IMR-90 (cell line): ENCODE data around the gene MFAP3. TPM values are rescaled to one million over a fixed set of nuclear protein-coding genes. Genes with fewer than 3 reads are reported as not detected.
"Not testable (repeated sequence)": the region's sequence is repeated elsewhere in the genome, so short reads cannot be mapped to it uniquely, and the experiment has no call there.

Experiments used
- ATAC-seq: fragments of 200-7000 bp; cut with Tn5 transposase; 2 replicates; pipeline ENCODE4 v1.9.1; 2020; ENCODE audit warnings: low read depth, mild to moderate bottlenecking, moderate library complexity
- BruUV-seq: library from RNA; stranded (reverse); fragments of 400-500 nt; replicated peaks from 2 replicates; lab custom pipeline; 2021; lab: Mats Ljungman, UMichigan
- CTCF ChIA-PET: fragments of 300-600 bp; formaldehyde crosslinking; extraction: SDS; loops from one replicate; lab custom pipeline; 2021; ENCODE audit warnings: antibody characterized with exemption; lab: Yijun Ruan, JAX
- POLR2A ChIA-PET: fragments of 300-600 bp; sonication (Branson Sonifier 250); formaldehyde crosslinking; loops from one replicate; lab custom pipeline; 2022; ENCODE audit warnings: antibody characterized with exemption; ENCODE audit not compliant: unreplicated experiment; lab: Charles Lee
- DNase-seq: peaks from one replicate; pipeline ENCODE4 v3.0.0; 2013
- H2AFZ ChIP-seq: replicated peaks from 2 replicates; pipeline ENCODE3; 2013; ENCODE audit warnings: low read length, mild to moderate bottlenecking; ENCODE audit not compliant: poor library complexity
- H2AK5ac ChIP-seq: 2 replicates; pipeline ENCODE4 v1.6.1; 2013; ENCODE audit warnings: low read depth, low read length, inconsistent platforms
- H2AK9ac ChIP-seq: replicated peaks from 2 replicates; pipeline ENCODE3; 2013; ENCODE audit warnings: mild to moderate bottlenecking, low read depth, low read length, moderate library complexity; ENCODE audit not compliant: poor library complexity
- H2BK120ac ChIP-seq: 2 replicates; pipeline ENCODE4 v1.6.1; 2013; ENCODE audit warnings: low read depth, low read length, inconsistent platforms
- H2BK15ac ChIP-seq: 3 replicates; pipeline ENCODE4 v1.6.1; 2013; ENCODE audit warnings: low read depth, low read length, inconsistent platforms
- H2BK20ac ChIP-seq: 2 replicates; pipeline ENCODE4 v1.6.1; 2013; ENCODE audit warnings: low read depth, mild to moderate bottlenecking, inconsistent platforms, low read length, moderate library complexity
- H2BK5ac ChIP-seq: 2 replicates; pipeline ENCODE4 v1.6.1; 2013; ENCODE audit warnings: mild to moderate bottlenecking, low read depth, low read length, inconsistent platforms; ENCODE audit not compliant: poor library complexity, severe bottlenecking
- H3K14ac ChIP-seq: replicated peaks from 2 replicates; pipeline ENCODE4 v1.6.1; 2013; ENCODE audit warnings: low read depth, low read length, inconsistent platforms
- H3K18ac ChIP-seq: 2 replicates; pipeline ENCODE4 v1.6.1; 2013; ENCODE audit warnings: low read depth, low read length, control low read depth
- H3K23ac ChIP-seq: 2 replicates; pipeline ENCODE4 v1.6.1; 2013; ENCODE audit warnings: low read depth, low read length, inconsistent platforms
- H3K27ac ChIP-seq: 2 replicates; pipeline ENCODE4 v1.5.1; 2013; ENCODE audit warnings: mild to moderate bottlenecking, control low read depth, low read length; ENCODE audit not compliant: insufficient read depth
- H3K27me3 ChIP-seq: 2 replicates; pipeline ENCODE4 v1.6.1; 2013; ENCODE audit warnings: low read length; ENCODE audit not compliant: control insufficient read depth, insufficient read depth
- H3K36me3 ChIP-seq: 2 replicates; pipeline ENCODE4 v1.6.1; 2013; ENCODE audit warnings: low read length, mixed read lengths; ENCODE audit not compliant: control insufficient read depth, insufficient read depth
- H3K4ac ChIP-seq: 2 replicates; pipeline ENCODE4 v1.6.1; 2013; ENCODE audit warnings: low read depth, low read length, inconsistent platforms
- H3K4me1 ChIP-seq: 2 replicates; pipeline ENCODE4 v1.6.1; 2013; ENCODE audit warnings: low read length, mixed read lengths; ENCODE audit not compliant: control insufficient read depth, insufficient read depth
- H3K4me2 ChIP-seq: 2 replicates; pipeline ENCODE4 v1.6.1; 2013; ENCODE audit warnings: low read depth, mild to moderate bottlenecking, control low read depth, low read length, moderate library complexity
- H3K4me3 ChIP-seq: 2 replicates; pipeline ENCODE4 v1.5.1; 2013; ENCODE audit warnings: low read depth, mild to moderate bottlenecking, control low read depth, low read length, moderate library complexity; ENCODE audit not compliant: insufficient read depth
- H3K56ac ChIP-seq: 2 replicates; pipeline ENCODE4 v1.6.1; 2013; ENCODE audit warnings: low read length, inconsistent platforms; ENCODE audit not compliant: insufficient read depth; ENCODE audit errors: extremely low read depth
- H3K79me1 ChIP-seq, 2 experiments: 2 replicates each; pipeline ENCODE4 v1.6.1; 2013; ENCODE audit warnings: low read length in 2 of 2, inconsistent platforms in 1 of 2, low read depth in 1 of 2
- H3K9ac ChIP-seq: 2 replicates; pipeline ENCODE4 v1.6.1; 2013; ENCODE audit warnings: low read depth, low read length, control low read depth
- H3K9me1 ChIP-seq: 2 replicates; pipeline ENCODE4 v1.6.1; 2013; ENCODE audit warnings: low read length, inconsistent platforms; ENCODE audit not compliant: insufficient read depth
- H3K9me3 ChIP-seq: 2 replicates; pipeline ENCODE4 v1.6.1; 2013; ENCODE audit warnings: low read length; ENCODE audit not compliant: control insufficient read depth, insufficient read depth
- H4K20me1 ChIP-seq: 2 replicates; pipeline ENCODE4 v1.6.1; 2013; ENCODE audit warnings: low read length, inconsistent platforms; ENCODE audit not compliant: insufficient read depth
- H4K5ac ChIP-seq: 2 replicates; pipeline ENCODE4 v1.6.1; 2013; ENCODE audit warnings: mild to moderate bottlenecking, low read depth, low read length, control low read depth
- H4K8ac ChIP-seq, 2 experiments: 2 replicates each; pipeline ENCODE4 v1.6.1; 2013; ENCODE audit warnings: low read depth in 2 of 2, low read length in 2 of 2, control low read depth in 1 of 2, inconsistent platforms in 1 of 2
- H4K91ac ChIP-seq: 2 replicates; pipeline ENCODE4 v1.6.1; 2013; ENCODE audit warnings: low read depth, low read length, inconsistent platforms; ENCODE audit not compliant: insufficient read depth
- CEBPB ChIP-seq: IDR thresholded peaks from 2 replicates; pipeline ENCODE4 v1.6.1; 2012; ENCODE audit warnings: low read depth, low read length, improper control_type of control experiment
- FOS ChIP-seq: fragments of 150-350 bp; IDR thresholded peaks from 2 replicates; pipeline ENCODE4 v1.6.1; 2016; ENCODE audit warnings: low read depth, low read length
- MAFK ChIP-seq: IDR thresholded peaks from 2 replicates; pipeline ENCODE4 v1.6.1; 2012; ENCODE audit warnings: low read depth, low read length, improper control_type of control experiment
- MXI1 ChIP-seq: IDR thresholded peaks from 2 replicates; pipeline ENCODE4 v1.6.1; 2012; ENCODE audit warnings: low read depth, mild to moderate bottlenecking, low read length, moderate library complexity, borderline replicate concordance
- WGBS, 2 experiments: methylation state at CpG; one replicate each; pipeline versions ENCODE4 v1.1.5 to v1.1.7; 2013; ENCODE audit warnings: missing lambda C conversion rate in 2 of 2; ENCODE audit not compliant: insufficient read length in 1 of 2; ENCODE audit errors: extremely low coverage in 2 of 2; 5-methylcytosine and 5-hydroxymethylcytosine counted together
- dilution Hi-C: fragments of 300-500 bp; cut with HindIII; formaldehyde crosslinking; loops from one replicate; pipeline ENCODE4 v1.14.3; 2018; ENCODE audit warnings: low sequenced_read_pairs; ENCODE audit not compliant: unreplicated experiment
- in situ Hi-C: fragments of 300-500 bp; cut with MboI; formaldehyde crosslinking; loops from 3 replicates; pipeline ENCODE4 v1.14.3; 2019; ENCODE audit warnings: low sequenced_read_pairs, inconsistent platforms, mixed read lengths
- intact Hi-C: fragments of 100-400 bp; cut with micrococcal nuclease; formaldehyde crosslinking; loops from 2 replicates; pipeline ENCODE4 v1.10.0; 2022
- polyA plus RNA-seq, 3 experiments: library from polyadenylated mRNA; depleted of rRNA; stranded (reverse); fragments of >200 nt; gene quantifications; 2 replicates each; pipeline ENCODE4 v1.2.3, GENCODE V29; 2012; ENCODE audit warnings: low replicate concordance in 1 of 3
- total RNA-seq: library from RNA; depleted of rRNA; stranded (reverse); fragments of >200 nt; gene quantifications from 2 replicates; pipeline ENCODE4 v1.2.3, GENCODE V29; 2012
- TF ChIP-seq, protein P1 (sequence below): fragments of 150-350 bp; IDR thresholded peaks from 2 replicates; pipeline ENCODE4 v1.6.1; 2016; ENCODE audit warnings: low read depth, mild to moderate bottlenecking, low read length, moderate library complexity, borderline replicate concordance

The MFAP3 gene
- total and polyA plus RNA-seq, 2 of the 4 experiments (the other 2 are of a cell fraction), result 15.2 to 67.0 TPM

DNA sequence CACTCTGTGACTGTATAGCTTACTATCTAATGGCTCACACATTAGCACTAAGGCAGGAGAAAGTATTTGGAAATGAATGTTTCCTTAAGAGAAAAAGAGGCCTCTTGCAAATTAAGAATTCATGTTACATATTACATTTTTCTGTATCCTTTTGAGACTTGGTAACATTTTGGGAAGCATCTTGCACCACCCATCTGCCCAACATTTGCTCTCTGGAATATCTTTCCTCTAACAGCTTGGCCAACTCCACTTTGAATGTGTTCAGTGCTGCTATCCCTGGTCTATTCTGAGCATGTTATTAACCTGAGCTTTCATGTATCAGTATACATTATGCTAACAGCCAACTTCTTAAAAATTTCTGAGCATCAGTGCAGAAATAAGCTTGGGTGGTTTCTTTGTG lies 27.2 kb downstream of the MFAP3 start:
- BruUV-seq, result no TSS peak

DNA sequence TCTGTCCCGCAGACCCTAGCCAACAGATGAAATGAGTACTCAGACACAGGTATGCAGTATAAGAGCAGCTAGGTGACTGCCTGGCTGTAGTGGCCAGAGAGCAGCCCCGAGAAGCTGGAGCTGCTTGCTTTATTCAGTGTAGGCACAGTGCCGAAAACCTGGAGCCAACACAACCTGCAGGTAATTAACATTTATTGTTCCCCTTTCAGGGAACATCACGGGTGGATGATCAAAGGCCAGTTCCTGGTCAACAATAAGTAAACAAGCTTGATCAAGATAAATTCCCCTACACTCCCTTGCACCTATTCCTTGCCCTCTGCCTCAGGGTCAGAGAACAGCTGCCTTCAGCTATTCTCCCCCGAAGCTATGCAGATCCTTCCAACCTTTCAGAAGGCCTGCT lies 31.1 kb downstream of the MFAP3 start:
- H4K8ac ChIP-seq, H3K56ac ChIP-seq, H2AK5ac ChIP-seq, H3K4me2 ChIP-seq, H3K18ac ChIP-seq, H3K36me3 ChIP-seq, H3K9me3 ChIP-seq, H3K4me3 ChIP-seq, H2BK5ac ChIP-seq, H2BK20ac ChIP-seq, DNase-seq, H2AFZ ChIP-seq, dilution Hi-C loops, H3K9ac ChIP-seq, H3K27me3 ChIP-seq, ATAC-seq, H2AK9ac ChIP-seq, H2BK15ac ChIP-seq, H3K9me1 ChIP-seq, H4K91ac ChIP-seq, H3K4me1 ChIP-seq, H3K79me1 ChIP-seq, POLR2A ChIA-PET, H2BK120ac ChIP-seq, H3K27ac ChIP-seq, H3K23ac ChIP-seq, H3K4ac ChIP-seq, H3K14ac ChIP-seq, BruUV-seq, H4K20me1 ChIP-seq, H4K5ac ChIP-seq: not testable (repeated sequence)
- in situ Hi-C loops (loop anchor here (5.0 to 10.0 kb wide), 3 partner anchors 117 to 545 kb away; no protein-coding TSS in a partner anchor), intact Hi-C loops (loop anchor here (5.0 kb wide), 1 partner anchor 397 kb away; no protein-coding TSS in a partner anchor)
- CTCF ChIA-PET, result interaction anchor here (0.6 to 1.1 kb wide), 3 partner anchors 110 to 646 kb away, joined by 3 to 4 read pairs (median 4); no protein-coding TSS in a partner anchor
- WGBS, 2 experiments, result 40% methylated on average over 1 of the region's 5 CpGs; no CpG with 5 or more reads in 1 of the 2 experiments

More for the DNA sequence above, 27.2 kb downstream of the MFAP3 start:
- Histone ChIP-seq H3K9me3 (no peaks in the 10 kb centered on the region), H2AFZ (no peak overlapping the region), H3K36me3 (no peaks in the 10 kb centered on the region), H3K4me1 (no peaks in the 10 kb centered on the region), H2BK15ac (no peak overlapping the region), H4K91ac (no peak overlapping the region), H3K9me1 (no peaks in the 10 kb centered on the region), H3K4me3 (no peak overlapping the region), H4K20me1 (no peaks in the 10 kb centered on the region), H3K79me1 (no peaks in the 10 kb centered on the region), H3K4ac (no peak overlapping the region), H3K4me2 (no peak overlapping the region), H2AK9ac (no peak overlapping the region), H3K18ac (no peak overlapping the region), H3K27me3 (no peaks in the 10 kb centered on the region; the same call in none of the 2 replicates), H2AK5ac (no peak overlapping the region), H2BK120ac (no peak overlapping the region), H4K5ac (no peak overlapping the region), H2BK20ac (no peak overlapping the region), H2BK5ac (no peak overlapping the region), H3K23ac (no peak overlapping the region), H3K14ac (no peak overlapping the region), H3K9ac (no peak overlapping the region), H3K27ac (no peak overlapping the region), H4K8ac (no peak overlapping the region), H3K56ac (no peak overlapping the region)
- POLR2A ChIA-PET, result no interaction called here
- DNase-seq (no peak), ATAC-seq (no peak)
- TF ChIP-seq CEBPB (no peak), FOS (no peak), MAFK (no peak), MXI1 (no peak)
- TF ChIP-seq, protein P1, sequence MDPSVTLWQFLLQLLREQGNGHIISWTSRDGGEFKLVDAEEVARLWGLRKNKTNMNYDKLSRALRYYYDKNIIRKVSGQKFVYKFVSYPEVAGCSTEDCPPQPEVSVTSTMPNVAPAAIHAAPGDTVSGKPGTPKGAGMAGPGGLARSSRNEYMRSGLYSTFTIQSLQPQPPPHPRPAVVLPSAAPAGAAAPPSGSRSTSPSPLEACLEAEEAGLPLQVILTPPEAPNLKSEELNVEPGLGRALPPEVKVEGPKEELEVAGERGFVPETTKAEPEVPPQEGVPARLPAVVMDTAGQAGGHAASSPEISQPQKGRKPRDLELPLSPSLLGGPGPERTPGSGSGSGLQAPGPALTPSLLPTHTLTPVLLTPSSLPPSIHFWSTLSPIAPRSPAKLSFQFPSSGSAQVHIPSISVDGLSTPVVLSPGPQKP, result no peak
- CTCF ChIA-PET, result no interaction called here
- in situ Hi-C loops (no loop called here), dilution Hi-C loops (no loop called here), intact Hi-C loops (no loop called here)
